CD4-positive, alpha-beta T cell treated with Interleukin-10 for 1 hour (primary cell): Measurements from ENCODE around the gene TADA2B.

Experiments
- DNase-seq: peaks from one replicate; pipeline ENCODE4 v3.0.0-alpha.2; 2020

TADA2B gene

DNA sequence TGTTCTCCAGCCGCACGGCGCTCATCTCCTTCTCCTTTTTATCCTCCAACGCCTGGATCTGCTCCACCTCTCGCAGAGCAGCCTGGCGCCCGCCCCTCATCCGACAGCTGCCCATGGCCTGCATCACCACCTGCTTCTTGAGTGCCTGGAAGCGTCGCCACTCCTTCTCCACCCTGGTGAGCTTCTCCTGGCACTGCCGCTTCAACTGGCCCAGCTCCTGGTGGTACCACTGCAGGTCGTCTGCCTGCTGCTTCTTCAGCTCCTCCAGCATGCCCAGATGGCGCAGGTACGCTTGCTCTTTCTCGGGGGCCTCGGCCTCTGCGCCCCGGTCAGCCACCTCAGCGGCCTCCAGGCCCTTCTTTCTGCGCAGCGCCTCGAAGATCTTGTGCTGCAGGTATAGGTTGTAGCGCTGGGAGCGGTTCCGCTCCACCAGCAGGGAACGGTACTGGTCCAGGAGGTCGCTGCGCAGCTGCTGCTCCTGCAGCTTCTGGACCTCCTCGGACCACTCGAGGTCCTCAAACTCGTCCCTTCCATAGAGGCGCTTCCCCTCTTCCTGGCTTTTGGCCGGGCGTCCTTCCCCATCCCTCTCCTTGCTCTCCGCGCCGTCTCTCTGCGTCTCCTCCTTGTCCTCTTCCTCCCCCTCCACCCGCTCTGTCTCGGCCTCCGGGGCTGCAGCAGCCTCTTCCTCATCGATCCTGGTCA lies 1.2 kb upstream of the TADA2B start:
- no peak for DNase-seq

DNA sequence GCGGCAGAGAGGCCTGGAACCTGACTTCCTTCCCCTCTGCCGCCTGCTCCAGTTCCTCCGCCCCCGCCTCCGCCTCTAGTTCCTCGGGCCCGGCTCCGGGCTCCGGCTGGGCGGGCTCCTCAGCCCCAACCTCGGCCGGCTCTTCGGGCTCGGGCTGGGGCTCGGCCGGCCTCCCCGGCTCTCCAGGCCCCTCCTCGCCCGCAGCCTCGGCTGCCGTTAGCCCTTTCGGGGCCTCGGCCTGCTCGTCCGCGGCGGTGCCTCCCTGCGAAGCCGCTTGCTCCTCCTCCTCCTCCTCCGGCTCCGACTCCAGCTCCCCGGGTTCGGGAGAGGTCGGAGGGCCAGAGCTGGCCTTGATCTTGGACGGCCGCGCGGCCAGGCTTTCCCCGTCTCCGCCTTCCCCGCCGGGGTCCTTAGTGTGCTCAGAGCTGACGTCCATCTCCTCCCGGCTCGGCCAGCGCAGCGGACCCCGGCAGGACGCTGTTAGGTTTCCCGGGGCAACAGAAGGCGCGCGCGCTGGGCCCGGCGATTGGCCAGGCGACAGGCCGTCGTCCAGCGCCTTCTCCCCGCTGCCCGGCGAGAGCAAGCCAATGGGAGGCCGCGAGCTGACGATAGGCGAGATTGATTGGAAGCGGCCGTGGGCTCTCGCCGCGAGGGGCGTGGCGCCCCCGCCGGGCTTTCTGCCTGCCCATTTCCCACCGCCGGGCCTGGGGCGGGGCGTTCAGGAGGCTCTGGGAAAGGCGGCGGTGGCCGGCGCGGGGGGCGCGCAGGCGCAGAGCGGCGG lies 479 bp upstream of the TADA2B start:
- DNase-seq, result peak; percentile 96

DNA sequence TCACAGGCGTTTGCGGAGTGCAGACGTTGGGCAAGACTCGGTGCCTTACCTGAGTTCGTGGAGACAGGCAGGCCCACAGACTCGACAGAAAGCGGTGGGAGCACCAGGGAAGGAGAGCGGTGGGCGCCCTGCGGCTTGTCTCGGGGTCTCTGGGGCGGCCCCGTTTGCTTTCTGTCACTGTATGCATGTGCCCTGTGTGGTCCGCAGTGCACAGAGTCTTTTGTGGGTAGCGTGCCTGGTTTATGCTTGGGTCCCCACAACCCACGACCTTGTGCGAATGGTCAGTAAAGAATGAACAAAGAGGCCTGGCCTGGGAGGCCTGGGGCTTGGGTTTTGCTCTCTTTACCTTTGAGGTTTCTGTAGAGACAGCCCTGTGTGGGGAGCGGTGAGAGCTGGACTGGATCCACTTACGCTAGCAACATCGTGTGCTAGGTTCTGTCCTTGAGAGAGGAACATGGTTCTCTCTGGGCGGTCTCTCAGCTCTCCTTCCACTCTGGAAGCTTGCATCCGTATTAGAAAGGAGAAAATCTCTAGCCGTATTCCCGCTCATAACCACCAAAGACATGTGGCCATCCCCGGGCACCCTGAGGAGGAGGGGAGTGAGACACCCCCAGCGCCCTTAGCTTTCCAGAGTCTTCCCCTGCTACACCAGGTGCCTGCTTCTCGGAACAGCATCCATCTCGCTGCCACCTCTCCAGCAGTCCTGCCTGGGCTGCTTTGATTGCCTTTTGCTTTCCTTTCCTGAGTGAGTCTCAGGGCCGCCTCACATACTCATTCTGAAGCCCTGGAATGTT lies 1.2 kb downstream of the TADA2B start:
- DNase-seq, result no peak

DNA sequence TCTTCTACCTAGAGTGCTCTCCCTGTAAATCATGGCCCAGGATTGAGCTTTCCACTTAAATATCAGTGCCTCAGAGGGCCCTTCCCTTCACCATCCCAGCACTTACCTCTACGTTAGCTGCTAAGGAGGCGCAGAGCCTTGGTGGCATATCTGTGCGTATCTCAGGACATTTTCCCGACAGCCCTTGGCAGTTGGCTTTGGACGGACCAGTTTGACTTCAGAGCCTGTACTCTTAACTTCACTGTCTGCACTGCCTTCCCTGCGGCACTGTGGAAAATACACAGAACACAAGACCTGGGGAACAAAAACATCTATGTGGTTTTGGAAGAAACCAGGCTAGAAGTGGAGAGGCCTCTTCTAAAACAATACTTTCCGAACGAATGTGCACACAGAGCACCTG lies 2.4 kb downstream of the TADA2B start:
- no peak for DNase-seq

DNA sequence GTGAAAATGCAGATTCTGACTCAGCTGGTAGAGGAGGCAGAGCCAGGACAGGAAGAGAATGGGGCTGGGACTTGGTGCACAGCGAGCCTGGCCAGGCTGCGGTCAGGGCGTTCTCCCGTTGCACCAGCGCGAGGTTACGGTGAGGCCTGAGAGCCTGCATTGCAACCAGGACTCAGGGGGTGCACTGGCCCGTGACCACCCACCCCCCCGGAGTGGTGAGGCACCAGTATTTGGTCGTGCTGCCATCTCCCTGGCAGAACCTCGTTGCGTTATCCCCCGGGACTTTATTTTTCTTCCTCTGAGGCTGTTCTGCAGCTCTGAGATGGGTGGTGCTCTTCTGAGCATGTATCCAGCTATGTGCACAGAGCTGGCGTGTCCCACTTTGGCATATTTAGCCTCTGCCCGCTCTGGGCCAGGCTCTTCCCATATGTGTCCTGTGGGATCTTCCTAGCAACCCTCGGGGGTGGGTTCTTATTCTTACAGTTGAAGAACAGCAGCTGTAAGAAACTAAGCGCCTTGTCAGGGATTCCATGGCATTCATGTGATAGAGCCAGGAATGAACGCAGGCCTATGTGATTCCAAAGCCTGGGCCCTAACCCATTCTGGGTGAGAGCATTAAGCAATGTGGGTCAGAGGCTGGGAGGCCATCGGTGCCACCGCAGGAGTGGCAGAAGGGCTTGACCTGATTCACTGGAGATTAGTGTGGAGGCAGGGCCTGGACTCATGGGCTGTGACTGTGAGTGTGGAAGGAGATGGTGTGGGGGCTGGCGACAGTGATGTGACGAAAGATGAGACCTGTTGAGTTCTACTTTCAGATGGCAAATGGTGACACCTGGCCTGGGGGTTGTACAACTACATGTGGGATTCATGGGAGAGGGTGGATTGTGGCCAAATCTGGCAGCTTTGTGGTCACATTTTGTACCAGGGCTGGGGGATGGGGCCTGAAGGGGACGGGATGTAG lies 3.1 kb downstream of the TADA2B start:
- no peak for DNase-seq

DNA sequence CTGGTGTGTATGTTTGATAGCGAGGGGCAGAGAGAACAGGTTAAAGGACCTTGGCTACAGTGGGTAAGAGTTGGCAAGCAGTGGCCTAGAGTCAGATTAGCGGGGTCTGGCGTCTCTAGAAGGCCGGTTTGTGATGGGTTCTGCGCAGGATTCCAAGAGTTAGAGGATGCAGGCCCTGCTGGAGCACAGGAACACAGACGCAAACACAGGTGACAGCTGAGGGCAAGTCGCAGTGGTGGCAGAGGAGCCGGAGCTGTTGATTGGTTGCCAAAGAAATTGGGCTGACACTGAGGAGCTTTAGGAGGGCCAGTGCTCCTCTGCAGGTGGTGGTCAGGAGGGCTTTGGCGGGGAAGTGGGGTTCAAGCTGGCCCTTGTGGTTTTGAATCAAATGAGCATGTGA lies 3.8 kb downstream of the TADA2B start:
- DNase-seq, result no peak

DNA sequence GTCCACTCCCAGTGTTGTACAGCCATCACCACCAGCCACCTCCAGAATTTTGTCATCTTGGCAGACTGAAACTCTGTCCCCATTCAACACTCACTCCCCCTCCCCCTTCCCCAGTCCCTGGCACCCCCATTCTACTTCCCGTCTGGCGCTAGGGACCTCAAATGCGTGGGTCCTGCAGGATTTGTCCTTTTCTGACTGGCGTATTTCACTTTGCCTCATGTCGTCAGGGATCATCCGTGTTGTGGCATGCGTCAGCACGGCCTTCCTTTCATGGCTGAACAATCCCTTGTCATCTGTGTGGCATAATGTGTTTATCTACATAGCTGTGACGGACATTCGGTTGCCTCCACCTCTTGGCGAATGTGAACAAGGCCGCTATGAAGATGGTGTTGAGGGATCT lies 5.5 kb downstream of the TADA2B start:
- DNase-seq, result no peak

DNA sequence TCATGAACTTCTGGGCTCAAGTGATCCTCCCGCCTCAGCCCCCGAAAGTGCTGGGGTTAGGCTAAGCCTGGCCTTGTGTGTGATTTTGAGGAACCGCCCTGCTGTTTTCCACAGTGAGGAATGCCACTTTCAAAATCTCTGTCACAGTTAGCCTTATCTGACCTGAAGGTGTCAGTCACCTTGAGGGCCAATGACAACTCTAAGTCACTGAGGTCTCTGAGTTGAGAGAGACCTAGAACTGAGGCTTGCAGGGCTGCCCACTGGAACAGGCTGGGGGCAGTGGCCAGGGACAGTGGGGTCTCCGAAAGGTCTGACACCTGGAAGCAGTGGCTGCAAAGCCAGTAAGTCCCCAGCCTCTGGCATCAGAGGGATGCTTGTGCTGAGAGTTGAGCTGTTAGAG lies 6.1 kb downstream of the TADA2B start:
- no peak for DNase-seq

DNA sequence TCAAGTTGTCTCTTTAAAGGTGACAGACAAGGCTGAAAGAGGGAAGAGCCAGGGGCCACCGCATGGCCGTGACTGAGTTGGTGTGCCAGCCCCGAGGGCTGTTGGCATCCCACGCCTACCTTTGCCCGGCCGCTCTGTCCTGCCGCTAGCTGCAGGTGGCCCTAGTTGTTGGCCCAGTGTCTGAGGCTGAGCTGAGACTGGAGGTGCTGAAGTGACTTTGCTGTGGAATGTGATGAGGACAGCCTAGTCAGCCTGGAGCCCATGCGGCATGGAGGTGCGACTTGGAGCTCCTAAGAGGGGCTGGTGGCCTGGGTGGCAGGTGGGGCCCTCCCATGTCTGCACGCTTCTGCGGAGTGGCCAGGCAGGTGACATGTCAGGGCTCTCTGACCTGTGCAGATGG lies 6.6 kb downstream of the TADA2B start:
- DNase-seq, result no peak

DNA sequence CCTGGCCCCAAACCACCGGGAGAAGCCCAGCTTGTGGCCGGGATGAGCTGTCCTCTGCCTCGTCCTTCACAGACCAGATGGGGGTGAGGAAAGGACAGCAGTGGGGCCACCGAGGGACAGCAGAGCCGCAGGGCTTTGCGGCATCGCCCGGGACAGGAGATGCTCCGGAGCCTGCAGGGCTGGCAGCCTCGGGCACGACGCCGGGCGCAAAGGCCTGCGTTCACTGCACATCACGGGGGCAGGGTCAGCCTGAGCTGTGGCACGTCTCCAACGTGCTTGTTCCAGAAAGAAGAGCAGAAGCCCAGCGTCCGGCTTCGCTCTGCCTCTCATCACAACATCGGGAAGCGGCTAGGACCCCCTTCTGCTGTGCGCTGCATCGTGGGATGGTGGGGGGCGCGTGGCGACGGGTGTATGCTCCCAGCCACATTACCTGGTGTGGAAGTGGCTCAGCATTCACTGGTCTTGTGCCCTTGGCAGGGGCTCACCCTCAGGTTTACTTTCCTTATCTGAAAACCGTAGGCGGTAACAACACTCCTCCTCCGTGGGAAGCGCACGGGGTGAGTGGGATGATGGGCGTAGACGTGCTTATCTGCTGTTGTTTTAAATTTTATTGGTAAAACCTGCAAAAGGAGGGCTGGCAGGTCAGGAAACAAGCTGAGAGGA lies 7.4 kb downstream of the TADA2B start:
- DNase-seq, result no peak

DNA sequence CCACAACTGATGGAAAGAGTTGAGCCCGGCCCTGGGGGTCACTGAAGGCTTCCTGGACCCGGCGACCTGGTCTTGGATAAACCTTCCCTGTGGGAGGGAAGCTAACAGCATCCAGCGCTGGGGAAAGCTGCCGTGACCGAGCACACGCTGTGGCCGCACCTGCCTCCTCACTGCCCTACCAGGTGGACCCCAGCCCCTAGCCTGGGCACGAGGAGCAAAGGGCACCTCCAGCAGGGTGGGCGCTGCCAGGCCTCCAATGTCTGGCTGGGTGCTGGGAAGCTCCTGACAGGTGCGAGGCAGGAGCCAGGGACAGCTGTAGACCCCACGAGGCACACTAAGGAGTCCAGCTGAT lies 7.9 kb downstream of the TADA2B start:
- no peak for DNase-seq

DNA sequence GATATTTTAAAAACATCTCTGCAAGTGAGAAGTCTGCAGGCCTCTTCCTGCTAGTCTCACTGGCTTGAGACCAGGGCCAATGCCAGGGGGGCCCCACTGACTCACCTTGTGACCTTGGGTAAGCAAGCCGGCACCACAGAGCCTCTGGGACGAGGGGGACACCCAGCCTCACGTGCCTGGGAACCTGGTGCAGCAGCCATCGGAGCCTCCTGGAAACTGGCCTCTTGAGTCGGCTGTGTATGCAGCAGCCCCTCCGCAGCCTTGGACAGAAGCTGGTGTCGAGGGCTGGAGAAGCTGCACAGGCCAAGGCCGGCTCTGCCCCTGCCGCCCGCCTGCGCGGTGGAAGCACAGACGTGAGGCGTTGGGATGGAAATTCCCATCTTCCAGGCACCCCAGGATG lies 8.7 kb downstream of the TADA2B start:
- no peak for DNase-seq

DNA sequence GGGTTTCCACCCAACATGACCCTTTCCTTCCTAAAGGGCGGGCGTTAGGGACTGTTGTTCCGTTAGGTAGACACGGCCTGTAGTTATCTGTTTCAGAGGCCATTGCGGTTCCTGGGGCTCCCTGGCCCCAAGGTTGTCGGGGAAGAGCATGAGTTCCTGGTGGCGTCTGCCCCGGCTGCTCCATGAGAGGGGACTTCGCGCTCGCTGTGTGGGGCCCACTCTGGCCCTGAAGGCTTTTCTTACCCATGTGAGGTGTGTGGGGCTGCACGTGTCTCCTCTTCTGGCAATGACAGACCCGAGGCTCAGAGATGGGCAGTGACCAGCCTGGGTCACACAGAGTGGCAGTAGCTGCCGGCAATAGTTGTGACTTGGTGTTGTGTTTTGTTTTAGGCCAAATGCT lies 9.1 kb downstream of the TADA2B start:
- no peak for DNase-seq

DNA sequence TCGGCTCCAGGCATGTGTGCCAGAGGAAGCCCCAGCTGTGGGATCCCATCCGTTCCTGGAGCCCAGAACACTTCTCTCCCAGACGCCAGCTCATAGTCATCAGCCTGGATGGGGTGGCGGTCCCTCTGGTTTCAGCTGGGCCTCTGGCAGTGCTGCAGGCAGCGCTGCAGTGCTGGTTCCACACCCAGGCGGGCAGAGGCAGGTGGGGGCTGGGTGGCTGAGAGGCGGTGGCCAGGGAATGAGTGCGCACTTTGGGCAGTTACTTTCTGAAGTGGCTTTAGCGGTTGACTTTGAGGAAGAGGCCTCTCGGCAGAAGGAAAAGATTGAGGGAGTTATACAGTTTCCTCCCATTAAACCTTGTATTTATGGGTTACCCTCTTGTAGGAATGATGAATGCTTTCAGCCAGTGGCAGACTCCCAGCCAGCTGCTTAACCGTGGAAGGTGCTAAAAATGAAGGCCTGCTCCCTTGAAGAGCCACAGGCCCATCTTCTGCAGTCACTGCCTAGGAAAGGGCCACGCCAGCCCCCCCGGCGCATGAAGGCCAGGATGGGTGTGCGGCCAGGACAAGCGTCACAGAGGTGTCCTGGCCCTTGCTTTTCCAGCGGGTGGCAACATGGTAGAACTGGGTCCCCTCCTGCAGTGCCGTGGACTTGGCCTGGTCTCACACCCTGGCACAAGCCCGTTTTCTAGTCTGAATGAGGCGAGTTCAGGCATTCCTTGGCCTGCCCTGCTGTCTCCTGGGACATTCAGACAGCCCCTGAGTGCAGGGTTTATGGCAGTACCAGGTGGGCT lies 9.9 kb downstream of the TADA2B start:
- DNase-seq, result peak; percentile 8

DNA sequence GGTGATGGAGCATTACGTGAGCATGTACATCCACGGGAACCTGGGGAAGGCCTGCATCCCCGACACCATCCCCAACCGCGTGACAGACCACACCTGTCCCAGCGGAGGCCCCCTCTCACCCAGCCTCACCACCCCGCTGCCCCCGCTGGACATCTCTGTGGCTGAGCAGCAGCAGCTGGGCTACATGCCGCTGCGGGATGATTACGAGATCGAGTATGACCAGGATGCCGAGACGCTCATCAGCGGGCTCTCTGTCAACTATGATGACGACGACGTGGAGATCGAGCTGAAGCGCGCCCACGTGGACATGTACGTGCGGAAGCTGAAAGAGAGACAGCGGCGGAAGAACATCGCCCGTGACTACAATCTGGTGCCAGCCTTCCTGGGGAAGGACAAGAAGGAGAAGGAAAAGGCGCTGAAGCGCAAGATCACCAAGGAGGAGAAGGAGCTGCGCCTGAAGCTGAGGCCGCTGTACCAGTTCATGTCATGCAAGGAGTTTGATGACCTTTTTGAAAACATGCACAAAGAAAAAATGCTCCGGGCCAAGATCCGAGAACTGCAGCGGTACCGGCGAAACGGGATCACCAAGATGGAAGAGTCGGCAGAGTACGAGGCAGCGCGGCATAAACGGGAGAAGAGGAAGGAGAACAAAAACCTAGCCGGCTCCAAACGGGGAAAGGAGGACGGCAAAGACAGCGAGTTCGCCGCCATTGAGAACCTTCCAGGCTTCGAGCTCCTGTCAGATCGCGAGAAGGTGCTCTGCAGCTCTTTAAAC lies 11.1 kb downstream of the TADA2B start:
- DNase-seq, result no peak

DNA sequence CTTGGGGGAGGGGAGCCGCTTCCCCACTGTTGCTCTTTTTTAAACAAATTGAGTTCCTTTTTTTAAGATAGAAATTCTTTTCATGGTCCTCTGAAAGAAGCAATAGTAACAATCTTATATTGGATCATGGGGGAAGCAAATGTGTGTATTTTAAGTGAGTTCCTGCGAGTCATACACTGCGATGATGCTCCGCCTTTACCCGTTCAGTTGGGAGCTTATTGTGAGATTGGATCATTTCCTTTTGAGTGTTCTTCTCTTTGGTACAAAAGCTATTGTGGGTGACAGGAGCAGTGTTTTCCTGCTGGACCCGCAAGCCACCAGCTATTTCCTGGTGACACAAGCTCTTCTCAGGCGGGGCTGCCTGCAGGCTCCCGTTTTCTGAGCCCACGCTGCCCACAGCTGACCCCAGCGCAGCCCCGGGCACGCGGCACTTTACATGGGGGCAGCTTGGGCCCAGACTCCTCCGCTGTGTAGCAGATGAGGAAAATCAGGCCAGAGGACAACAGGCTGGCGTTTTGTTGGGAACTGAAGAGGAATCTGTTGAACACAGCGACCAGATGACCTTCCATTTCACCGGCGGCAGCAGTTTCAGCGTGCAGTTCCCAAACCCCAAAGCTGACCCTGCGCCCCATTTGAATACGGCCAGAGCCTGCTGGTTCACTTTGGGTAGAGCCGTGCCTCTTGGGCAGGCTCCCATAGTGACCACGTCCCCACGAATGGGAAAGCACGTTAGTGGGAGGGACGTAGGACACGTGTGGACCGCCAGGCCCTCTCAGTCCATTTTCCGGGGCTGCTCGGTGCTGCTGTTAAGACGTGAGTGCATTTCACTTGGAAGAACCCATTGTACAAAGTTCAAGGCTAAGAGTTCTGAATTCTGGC lies 12.2 kb downstream of the TADA2B start:
- no peak for DNase-seq

DNA sequence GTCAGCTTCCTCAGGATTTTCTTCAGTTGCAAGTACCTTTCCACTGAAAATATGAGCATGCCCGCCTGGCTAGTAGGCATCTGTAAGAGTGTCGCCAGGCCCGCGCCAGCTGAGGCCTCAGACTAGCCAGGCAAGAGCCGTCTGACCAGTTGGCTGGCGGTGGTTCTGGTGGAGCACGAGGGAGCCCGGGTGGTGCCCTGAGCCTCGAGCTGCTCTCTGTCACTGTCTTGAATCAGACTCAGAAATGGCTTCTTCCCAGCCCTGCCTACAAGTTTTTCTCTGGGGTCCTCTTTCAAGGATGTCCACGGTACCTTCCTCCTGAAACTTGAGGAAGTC lies 12.8 kb downstream of the TADA2B start:
- no peak for DNase-seq

DNA sequence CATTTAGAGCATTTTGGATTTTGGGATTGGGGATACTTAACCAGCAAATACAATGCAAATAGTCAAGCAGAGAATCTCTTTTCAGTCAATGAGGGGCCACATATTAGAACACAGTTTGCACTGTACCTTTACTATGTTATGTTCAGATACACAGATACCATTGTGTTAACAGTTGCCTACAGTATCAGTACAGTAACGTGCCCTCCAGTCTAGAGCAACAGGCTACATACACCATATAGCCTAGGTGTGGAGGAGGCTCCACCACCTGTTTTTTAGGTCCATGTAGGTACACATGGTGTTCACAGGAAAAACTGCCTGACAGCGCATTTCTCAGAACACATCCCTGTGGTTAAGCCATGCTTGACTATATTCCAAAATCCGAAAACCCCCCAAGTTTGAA lies 15.6 kb downstream of the TADA2B start:
- DNase-seq, result no peak

DNA sequence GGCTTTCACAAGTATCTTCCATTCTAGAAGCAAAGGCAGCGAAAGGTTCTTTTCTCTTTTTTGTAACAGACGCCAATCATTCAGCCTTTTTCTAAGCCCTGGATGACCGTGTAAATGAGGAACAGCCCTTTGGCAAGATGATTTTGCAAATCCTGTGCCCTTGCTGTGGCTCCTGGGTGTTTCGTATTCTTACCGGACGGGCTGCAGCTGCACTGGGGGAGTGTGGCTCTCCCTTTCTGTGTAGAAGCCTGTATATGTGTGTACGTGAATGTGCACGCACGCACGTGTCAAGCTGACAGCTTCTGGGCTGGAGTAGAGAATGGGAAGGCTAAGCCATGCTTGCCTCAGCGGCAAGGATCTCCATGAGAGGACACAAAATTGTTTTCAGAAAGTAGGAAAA lies 16.5 kb downstream of the TADA2B start:
- no peak for DNase-seq
